ENCODE data around the gene MYL5.

GRCh38 chr4:689723-690122 is 15.4 kb downstream of the MYL5 start:
- TF ChIP-seq CTCF (conservative IDR thresholded peaks at IDR 0.05; ENCODE audit: low read depth, low read length) (no peak), POLR2A (IDR thresholded peaks at IDR 0.05; ENCODE audit: low read depth, low read length) (no peak), SMC3 (IDR thresholded peaks at IDR 0.05; ENCODE audit: low read depth, low read length) (no peak), RCOR1 (IDR thresholded peaks at IDR 0.05; ENCODE audit: insufficient replicate concordance, low read length) (no peak), BHLHE40 (IDR thresholded peaks at IDR 0.05; ENCODE audit: low read depth, low read length) (no peak), RFX5 (IDR thresholded peaks at IDR 0.05; ENCODE audit: low read depth, low read length) (no peak), MAFK (IDR thresholded peaks at IDR 0.05; ENCODE audit: low read depth, low read length) (no peak), RAD21 (IDR thresholded peaks at IDR 0.05; ENCODE audit: low read length) (no peak)

Measured in IMR-90 (cell line).